GM18505 (cell line): ENCODE measurements around the gene AOPEP.

Source experiments
- ATAC-seq: cut with Tn5 transposase; IDR thresholded peaks from one replicate; pipeline ENCODE4 v1.9.1; 2021; ENCODE audit not compliant: unreplicated experiment
- POLR2A ChIP-seq: IDR thresholded peaks from 4 replicates; pipeline ENCODE4 v1.6.1; 2011; ENCODE audit warnings: borderline replicate concordance; ENCODE audit not compliant: insufficient read depth, insufficient read length; ENCODE audit errors: extremely low read depth

The AOPEP gene

GRCh38 chr9:94881454-94881853 lies 155.0 kb downstream of the AOPEP start:
- no peak for TF ChIP-seq POLR2A
- no peak for ATAC-seq

- ATAC-seq, result no peak
- TF ChIP-seq POLR2A, result no peak
Observed at GRCh38 chr9:94881940-94882339, 155.4 kb downstream of the AOPEP start.

GRCh38 chr9:94882966-94883641 lies 156.6 kb downstream of the AOPEP start:
- TF ChIP-seq POLR2A, result no peak
- no peak for ATAC-seq

GRCh38 chr9:94885854-94886447 lies 159.5 kb downstream of the AOPEP start:
- no peak for ATAC-seq
- no peak for TF ChIP-seq POLR2A

- no peak for TF ChIP-seq POLR2A
- no peak for ATAC-seq
Observed at GRCh38 chr9:94887721-94888120, 161.2 kb downstream of the AOPEP start.

- no peak for ATAC-seq
- TF ChIP-seq POLR2A, result no peak
Observed at GRCh38 chr9:94888775-94889174, 162.3 kb downstream of the AOPEP start.

- no peak for TF ChIP-seq POLR2A
- no peak for ATAC-seq
Observed at GRCh38 chr9:94889628-94890027, 163.1 kb downstream of the AOPEP start.

- ATAC-seq, result no peak
- TF ChIP-seq POLR2A, result no peak
Observed at GRCh38 chr9:94891183-94891582, 164.7 kb downstream of the AOPEP start.

GRCh38 chr9:94892675-94893074 lies 166.2 kb downstream of the AOPEP start:
- ATAC-seq, result no peak

GRCh38 chr9:94894094-94894699 lies 167.7 kb downstream of the AOPEP start:
- no peak for TF ChIP-seq POLR2A
- no peak for ATAC-seq

More at GRCh38 chr9:94892675-94893074, 166.2 kb downstream of the AOPEP start:
- no peak for TF ChIP-seq POLR2A

- ATAC-seq, result no peak
- TF ChIP-seq POLR2A, result no peak
Observed at GRCh38 chr9:94895668-94896067, 169.2 kb downstream of the AOPEP start.

- no peak for ATAC-seq
- no peak for TF ChIP-seq POLR2A
Observed at GRCh38 chr9:94896512-94896911, 170.0 kb downstream of the AOPEP start.

GRCh38 chr9:94899464-94900221 lies 173.1 kb downstream of the AOPEP start:
- ATAC-seq, result no peak
- no peak for TF ChIP-seq POLR2A
